ENCODE results near the gene ZNF536. TPM values are rescaled to one million over a fixed set of nuclear protein-coding genes. Genes with fewer than 3 reads are reported as not detected.

The ZNF536 gene
- total and polyA plus RNA-seq, 2 donors (not counting 1 experiment from before 2014, with no cell fraction given) = not detected

DNA sequence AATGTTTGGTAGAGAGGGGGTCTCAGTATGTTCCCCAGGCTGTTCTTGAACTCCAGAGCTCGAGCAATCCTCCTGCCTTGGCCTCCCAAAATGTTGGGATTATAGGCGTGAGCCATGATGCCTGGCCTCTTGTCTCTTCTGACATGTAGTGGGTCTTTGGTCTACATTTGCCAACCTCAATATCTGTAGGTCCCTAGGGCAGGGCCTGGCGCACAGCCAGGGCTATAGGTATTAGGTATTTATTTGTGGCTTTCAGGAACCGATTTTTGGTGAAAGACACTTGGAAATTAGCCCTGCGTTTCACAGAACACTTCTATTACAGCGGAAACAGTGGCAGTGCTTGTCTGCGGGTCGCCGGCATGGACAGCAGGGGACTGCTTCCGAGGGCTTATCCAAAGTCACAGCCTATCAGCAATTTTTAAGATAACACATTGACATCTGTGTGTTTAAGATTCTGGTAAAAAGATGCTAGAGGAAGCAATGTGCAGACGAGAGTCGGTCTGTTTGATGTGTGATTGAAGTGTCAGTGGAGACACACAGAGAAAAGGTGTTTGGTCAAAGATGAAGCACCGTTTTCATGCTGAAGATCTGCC lies 14.5 kb downstream of the ZNF536 start:
- WGBS (ENCODE audit: insufficient coverage) = 87% methylated on average over 7 of the region's 13 CpGs
- no peak overlapping the region for H3K4me3 Mint-ChIP-seq
- no peaks in the 10 kb centered on the region for H3K9me3 Mint-ChIP-seq (ENCODE audit: insufficient read depth)
- H4K20me1 ChIP-seq (ENCODE audit: control insufficient read depth, insufficient read depth, low read length, poor library complexity, severe bottlenecking) = no peaks in the 10 kb centered on the region
- H3K79me2 ChIP-seq (ENCODE audit: control insufficient read depth, insufficient read depth, low read length) = no peaks in the 10 kb centered on the region
- no peak overlapping the region for H3K4me2 ChIP-seq (replicated peaks; ENCODE audit: low read depth, low read length, poor library complexity, severe bottlenecking)
- H3K4me3 ChIP-seq (ENCODE audit: control extremely low read depth in 1 of 5, extremely low read depth in 1 of 5, insufficient read depth in 1 of 5, low read depth in 2 of 5, low read length in 4 of 5) = no peak overlapping the region
- no peaks in the 10 kb centered on the region for H3K27me3 ChIP-seq (replicated peaks in 1 of 4; ENCODE audit: control extremely low read depth in 1 of 4, control insufficient read depth in 3 of 4, insufficient read depth in 4 of 4, low read length in 3 of 4)
- no peaks in the 10 kb centered on the region for H3K36me3 ChIP-seq (replicated peaks in 1 of 2; ENCODE audit: control extremely low read depth in 1 of 2, control insufficient read depth in 1 of 2, extremely low read depth in 1 of 2, insufficient read depth in 2 of 2, low read length in 1 of 2)
- no peak overlapping the region for H2AFZ ChIP-seq (ENCODE audit: insufficient read depth, low read depth, low read length, poor library complexity, severe bottlenecking)
- H3K4me1 Mint-ChIP-seq = no peaks in the 10 kb centered on the region
- H3K9me3 ChIP-seq (ENCODE audit: control extremely low read depth in 1 of 3, control insufficient read depth in 2 of 3, insufficient read depth in 1 of 3, low read length in 2 of 3) = peaks cover 0 to 15% (median 0%) of the 10 kb centered on the region in 3 donors
- ChIA-PET CTCF (no interaction called here), POLR2A (no interaction called here)
- no peak overlapping the region for H3K27ac Mint-ChIP-seq
- intact Hi-C loops (cut with micrococcal nuclease) = no loop called here
- H3K27ac ChIP-seq (ENCODE audit: low read length in 2 of 2) = no peak overlapping the region
- H3K9ac ChIP-seq (ENCODE audit: low read length) = no peak overlapping the region
- TF ChIP-seq EZH2 (IDR thresholded peaks at IDR 0.05; ENCODE audit: borderline replicate concordance, insufficient read depth, low read depth, low read length, poor library complexity, severe bottlenecking) = no peak
- TF ChIP-seq, protein P1, sequence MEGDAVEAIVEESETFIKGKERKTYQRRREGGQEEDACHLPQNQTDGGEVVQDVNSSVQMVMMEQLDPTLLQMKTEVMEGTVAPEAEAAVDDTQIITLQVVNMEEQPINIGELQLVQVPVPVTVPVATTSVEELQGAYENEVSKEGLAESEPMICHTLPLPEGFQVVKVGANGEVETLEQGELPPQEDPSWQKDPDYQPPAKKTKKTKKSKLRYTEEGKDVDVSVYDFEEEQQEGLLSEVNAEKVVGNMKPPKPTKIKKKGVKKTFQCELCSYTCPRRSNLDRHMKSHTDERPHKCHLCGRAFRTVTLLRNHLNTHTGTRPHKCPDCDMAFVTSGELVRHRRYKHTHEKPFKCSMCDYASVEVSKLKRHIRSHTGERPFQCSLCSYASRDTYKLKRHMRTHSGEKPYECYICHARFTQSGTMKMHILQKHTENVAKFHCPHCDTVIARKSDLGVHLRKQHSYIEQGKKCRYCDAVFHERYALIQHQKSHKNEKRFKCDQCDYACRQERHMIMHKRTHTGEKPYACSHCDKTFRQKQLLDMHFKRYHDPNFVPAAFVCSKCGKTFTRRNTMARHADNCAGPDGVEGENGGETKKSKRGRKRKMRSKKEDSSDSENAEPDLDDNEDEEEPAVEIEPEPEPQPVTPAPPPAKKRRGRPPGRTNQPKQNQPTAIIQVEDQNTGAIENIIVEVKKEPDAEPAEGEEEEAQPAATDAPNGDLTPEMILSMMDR (IDR thresholded peaks at IDR 0.05) = no peak
- DNase-seq = no peak
- no peak for ATAC-seq (ENCODE audit: low read depth)
- no peaks in the 10 kb centered on the region for H3K4me1 ChIP-seq (ENCODE audit: control insufficient read depth in 2 of 2, insufficient read depth in 2 of 2, low read length in 2 of 2)
- no peaks in the 10 kb centered on the region for H3K27me3 Mint-ChIP-seq

DNA sequence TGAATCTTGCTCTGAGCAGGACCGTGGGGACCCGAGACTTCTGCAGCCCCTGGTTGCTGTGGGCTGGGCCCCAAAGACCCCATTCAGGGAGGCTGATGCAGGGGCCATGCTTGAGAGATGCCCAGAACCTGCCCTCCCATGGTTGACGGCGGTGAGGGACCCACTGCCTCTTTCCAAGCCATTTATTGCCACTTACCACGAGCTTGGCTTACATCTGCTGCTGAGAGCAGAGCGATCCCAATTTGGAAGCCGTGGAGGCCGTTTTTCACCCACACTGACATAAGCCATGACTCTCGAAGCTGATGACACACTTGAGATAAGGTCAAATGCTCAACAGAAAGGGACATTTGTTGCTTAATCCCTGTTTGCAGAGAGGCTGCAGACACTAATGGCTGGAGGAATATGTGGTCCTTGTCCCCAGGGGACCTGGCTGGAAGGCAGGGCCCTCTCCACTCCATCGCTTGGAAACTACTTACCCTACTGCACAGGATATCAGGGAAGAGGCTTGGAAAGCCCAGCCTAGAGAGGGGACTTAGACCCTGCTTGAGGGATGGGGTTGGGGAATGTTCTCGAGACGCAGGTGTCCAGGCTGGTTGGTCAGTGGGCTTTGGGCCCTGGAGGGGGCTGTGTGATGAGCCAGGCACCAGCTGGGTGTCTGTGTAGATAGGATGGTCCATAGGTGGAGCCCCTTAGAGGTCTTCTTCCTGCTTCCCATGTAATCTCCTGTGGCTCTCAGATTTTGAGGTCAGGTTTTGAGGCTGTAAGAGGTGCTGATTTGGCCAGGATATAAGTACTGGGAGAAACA lies 15.3 kb downstream of the ZNF536 start:
- no peaks in the 10 kb centered on the region for H3K4me1 ChIP-seq (ENCODE audit: control insufficient read depth in 2 of 2, insufficient read depth in 2 of 2, low read length in 2 of 2)
- H3K27me3 Mint-ChIP-seq = no peaks in the 10 kb centered on the region
- H3K4me2 ChIP-seq (replicated peaks; ENCODE audit: low read depth, low read length, poor library complexity, severe bottlenecking) = no peak overlapping the region
- ATAC-seq (ENCODE audit: low read depth) = no peak
- no peaks in the 10 kb centered on the region for H4K20me1 ChIP-seq (ENCODE audit: control insufficient read depth, insufficient read depth, low read length, poor library complexity, severe bottlenecking)
- H3K4me1 Mint-ChIP-seq = no peaks in the 10 kb centered on the region
- H3K9ac ChIP-seq (ENCODE audit: low read length) = no peak overlapping the region
- POLR2A ChIA-PET = no interaction called here
- no peaks in the 10 kb centered on the region for H3K27me3 ChIP-seq (replicated peaks in 1 of 4; ENCODE audit: control extremely low read depth in 1 of 4, control insufficient read depth in 3 of 4, insufficient read depth in 4 of 4, low read length in 3 of 4)
- CTCF ChIA-PET = no interaction called here
- H2AFZ ChIP-seq (ENCODE audit: insufficient read depth, low read depth, low read length, poor library complexity, severe bottlenecking) = no peak overlapping the region
- H3K9me3 Mint-ChIP-seq (ENCODE audit: insufficient read depth) = no peaks in the 10 kb centered on the region
- no peak overlapping the region for H3K4me3 ChIP-seq (ENCODE audit: control extremely low read depth in 1 of 5, extremely low read depth in 1 of 5, insufficient read depth in 1 of 5, low read depth in 2 of 5, low read length in 4 of 5)
- 82% methylated on average over 11 of the region's 12 CpGs for WGBS (ENCODE audit: insufficient coverage)
- intact Hi-C loops (cut with micrococcal nuclease) = no loop called here
- H3K27ac ChIP-seq (ENCODE audit: low read length in 2 of 2) = no peak overlapping the region
- peaks cover 0 to 15% (median 0%) of the 10 kb centered on the region in 3 donors for H3K9me3 ChIP-seq (ENCODE audit: control extremely low read depth in 1 of 3, control insufficient read depth in 2 of 3, insufficient read depth in 1 of 3, low read length in 2 of 3)
- H3K36me3 ChIP-seq (replicated peaks in 1 of 2; ENCODE audit: control extremely low read depth in 1 of 2, control insufficient read depth in 1 of 2, extremely low read depth in 1 of 2, insufficient read depth in 2 of 2, low read length in 1 of 2) = no peaks in the 10 kb centered on the region
- H3K27ac Mint-ChIP-seq = no peak overlapping the region
- H3K79me2 ChIP-seq (ENCODE audit: control insufficient read depth, insufficient read depth, low read length) = no peaks in the 10 kb centered on the region
- DNase-seq = no peak
- no peak for TF ChIP-seq EZH2 (IDR thresholded peaks at IDR 0.05; ENCODE audit: borderline replicate concordance, insufficient read depth, low read depth, low read length, poor library complexity, severe bottlenecking)
- TF ChIP-seq, protein P1 (IDR thresholded peaks at IDR 0.05) = no peak
- H3K4me3 Mint-ChIP-seq = no peak overlapping the region

Data from B cell (primary cell).